ENCODE results near the gene GMCL2.

- TF ChIP-seq TAF1 (IDR thresholded peaks at IDR 0.05; ENCODE audit: low read depth) (no peak), EZH2 (IDR thresholded peaks at IDR 0.05; ENCODE audit: borderline replicate concordance, insufficient read depth, low read length, poor library complexity, severe bottlenecking) (no peak), CTCF (IDR thresholded peaks at IDR 0.05; ENCODE audit: poor library complexity, severe bottlenecking) (no peak), EP300 (conservative IDR thresholded peaks at IDR 0.05; ENCODE audit: poor library complexity, severe bottlenecking) (no peak), POLR2AphosphoS5 (IDR thresholded peaks at IDR 0.05) (no peak)
These were observed 24.7 kb downstream of the GMCL2 start for GRCh38 chr5:178162481-178162880.
